IMR-90 (cell line): Measurements from ENCODE around the gene CCDC7. TPM values are rescaled to one million over a fixed set of nuclear protein-coding genes. Genes with fewer than 3 reads are reported as not detected.

ENCODE experiments used
- ATAC-seq: fragments of 200-7000 bp; cut with Tn5 transposase; 2 replicates; pipeline ENCODE4 v1.9.1; 2020; ENCODE audit warnings: low read depth, mild to moderate bottlenecking, moderate library complexity
- BruUV-seq: library from RNA; stranded (reverse); fragments of 400-500 nt; replicated peaks from 2 replicates; lab custom pipeline; 2021; lab: Mats Ljungman, UMichigan
- CTCF ChIA-PET: fragments of 300-600 bp; formaldehyde crosslinking; extraction: SDS; loops from one replicate; lab custom pipeline; 2021; ENCODE audit warnings: antibody characterized with exemption; lab: Yijun Ruan, JAX
- POLR2A ChIA-PET: fragments of 300-600 bp; sonication (Branson Sonifier 250); formaldehyde crosslinking; loops from one replicate; lab custom pipeline; 2022; ENCODE audit warnings: antibody characterized with exemption; ENCODE audit not compliant: unreplicated experiment; lab: Charles Lee
- DNase-seq: peaks from one replicate; pipeline ENCODE4 v3.0.0; 2013
- H2AFZ ChIP-seq: replicated peaks from 2 replicates; pipeline ENCODE3; 2013; ENCODE audit warnings: low read length, mild to moderate bottlenecking; ENCODE audit not compliant: poor library complexity
- H2AK5ac ChIP-seq: 2 replicates; pipeline ENCODE4 v1.6.1; 2013; ENCODE audit warnings: low read depth, low read length, inconsistent platforms
- H2AK9ac ChIP-seq: replicated peaks from 2 replicates; pipeline ENCODE3; 2013; ENCODE audit warnings: mild to moderate bottlenecking, low read depth, low read length, moderate library complexity; ENCODE audit not compliant: poor library complexity
- H2BK120ac ChIP-seq: 2 replicates; pipeline ENCODE4 v1.6.1; 2013; ENCODE audit warnings: low read depth, low read length, inconsistent platforms
- H2BK15ac ChIP-seq: 3 replicates; pipeline ENCODE4 v1.6.1; 2013; ENCODE audit warnings: low read depth, low read length, inconsistent platforms
- H2BK20ac ChIP-seq: 2 replicates; pipeline ENCODE4 v1.6.1; 2013; ENCODE audit warnings: low read depth, mild to moderate bottlenecking, inconsistent platforms, low read length, moderate library complexity
- H2BK5ac ChIP-seq: 2 replicates; pipeline ENCODE4 v1.6.1; 2013; ENCODE audit warnings: mild to moderate bottlenecking, low read depth, low read length, inconsistent platforms; ENCODE audit not compliant: poor library complexity, severe bottlenecking
- H3K14ac ChIP-seq: replicated peaks from 2 replicates; pipeline ENCODE4 v1.6.1; 2013; ENCODE audit warnings: low read depth, low read length, inconsistent platforms
- H3K18ac ChIP-seq: 2 replicates; pipeline ENCODE4 v1.6.1; 2013; ENCODE audit warnings: low read depth, low read length, control low read depth
- H3K23ac ChIP-seq: 2 replicates; pipeline ENCODE4 v1.6.1; 2013; ENCODE audit warnings: low read depth, low read length, inconsistent platforms
- H3K27ac ChIP-seq: 2 replicates; pipeline ENCODE4 v1.5.1; 2013; ENCODE audit warnings: mild to moderate bottlenecking, control low read depth, low read length; ENCODE audit not compliant: insufficient read depth
- H3K27me3 ChIP-seq: 2 replicates; pipeline ENCODE4 v1.6.1; 2013; ENCODE audit warnings: low read length; ENCODE audit not compliant: control insufficient read depth, insufficient read depth
- H3K36me3 ChIP-seq: 2 replicates; pipeline ENCODE4 v1.6.1; 2013; ENCODE audit warnings: low read length, mixed read lengths; ENCODE audit not compliant: control insufficient read depth, insufficient read depth
- H3K4ac ChIP-seq: 2 replicates; pipeline ENCODE4 v1.6.1; 2013; ENCODE audit warnings: low read depth, low read length, inconsistent platforms
- H3K4me1 ChIP-seq: 2 replicates; pipeline ENCODE4 v1.6.1; 2013; ENCODE audit warnings: low read length, mixed read lengths; ENCODE audit not compliant: control insufficient read depth, insufficient read depth
- H3K4me2 ChIP-seq: 2 replicates; pipeline ENCODE4 v1.6.1; 2013; ENCODE audit warnings: low read depth, mild to moderate bottlenecking, control low read depth, low read length, moderate library complexity
- H3K4me3 ChIP-seq: 2 replicates; pipeline ENCODE4 v1.5.1; 2013; ENCODE audit warnings: low read depth, mild to moderate bottlenecking, control low read depth, low read length, moderate library complexity; ENCODE audit not compliant: insufficient read depth
- H3K56ac ChIP-seq: 2 replicates; pipeline ENCODE4 v1.6.1; 2013; ENCODE audit warnings: low read length, inconsistent platforms; ENCODE audit not compliant: insufficient read depth; ENCODE audit errors: extremely low read depth
- H3K79me1 ChIP-seq, 2 experiments: 2 replicates each; pipeline ENCODE4 v1.6.1; 2013; ENCODE audit warnings: low read length in 2 of 2, inconsistent platforms in 1 of 2, low read depth in 1 of 2
- H3K9ac ChIP-seq: 2 replicates; pipeline ENCODE4 v1.6.1; 2013; ENCODE audit warnings: low read depth, low read length, control low read depth
- H3K9me1 ChIP-seq: 2 replicates; pipeline ENCODE4 v1.6.1; 2013; ENCODE audit warnings: low read length, inconsistent platforms; ENCODE audit not compliant: insufficient read depth
- H3K9me3 ChIP-seq: 2 replicates; pipeline ENCODE4 v1.6.1; 2013; ENCODE audit warnings: low read length; ENCODE audit not compliant: control insufficient read depth, insufficient read depth
- H4K20me1 ChIP-seq: 2 replicates; pipeline ENCODE4 v1.6.1; 2013; ENCODE audit warnings: low read length, inconsistent platforms; ENCODE audit not compliant: insufficient read depth
- H4K5ac ChIP-seq: 2 replicates; pipeline ENCODE4 v1.6.1; 2013; ENCODE audit warnings: mild to moderate bottlenecking, low read depth, low read length, control low read depth
- H4K8ac ChIP-seq, 2 experiments: 2 replicates each; pipeline ENCODE4 v1.6.1; 2013; ENCODE audit warnings: low read depth in 2 of 2, low read length in 2 of 2, control low read depth in 1 of 2, inconsistent platforms in 1 of 2
- H4K91ac ChIP-seq: 2 replicates; pipeline ENCODE4 v1.6.1; 2013; ENCODE audit warnings: low read depth, low read length, inconsistent platforms; ENCODE audit not compliant: insufficient read depth
- BHLHE40 ChIP-seq: fragments of 150-350 bp; IDR thresholded peaks from 2 replicates; pipeline ENCODE4 v1.6.1; 2016; ENCODE audit warnings: mild to moderate bottlenecking, low read depth, low read length
- CEBPB ChIP-seq: IDR thresholded peaks from 2 replicates; pipeline ENCODE4 v1.6.1; 2012; ENCODE audit warnings: low read depth, low read length, improper control_type of control experiment
- CHD1 ChIP-seq: IDR thresholded peaks from 2 replicates; pipeline ENCODE4 v1.6.1; 2012; ENCODE audit warnings: low read depth, low read length, improper control_type of control experiment
- CTCF ChIP-seq: conservative IDR thresholded peaks from 2 replicates; pipeline ENCODE4 v1.5.1; 2012; ENCODE audit warnings: mild to moderate bottlenecking, low read depth, low read length, improper control_type of control experiment
- ELK1 ChIP-seq: fragments of 150-350 bp; IDR thresholded peaks from 2 replicates; pipeline ENCODE4 v1.6.1; 2016; ENCODE audit warnings: low read depth, mild to moderate bottlenecking, low read length, moderate library complexity, borderline replicate concordance
- FOS ChIP-seq: fragments of 150-350 bp; IDR thresholded peaks from 2 replicates; pipeline ENCODE4 v1.6.1; 2016; ENCODE audit warnings: low read depth, low read length
- MAFK ChIP-seq: IDR thresholded peaks from 2 replicates; pipeline ENCODE4 v1.6.1; 2012; ENCODE audit warnings: low read depth, low read length, improper control_type of control experiment
- MAZ ChIP-seq: IDR thresholded peaks from 2 replicates; pipeline ENCODE4 v1.6.1; 2012; ENCODE audit warnings: low read depth, mild to moderate bottlenecking, low read length, improper control_type of control experiment, moderate library complexity, borderline replicate concordance
- MXI1 ChIP-seq: IDR thresholded peaks from 2 replicates; pipeline ENCODE4 v1.6.1; 2012; ENCODE audit warnings: low read depth, mild to moderate bottlenecking, low read length, moderate library complexity, borderline replicate concordance
- NFE2L2 ChIP-seq: fragments of 150-350 bp; IDR thresholded peaks from 2 replicates; pipeline ENCODE4 v1.6.1; 2016; ENCODE audit warnings: low read depth, mild to moderate bottlenecking, low read length
- POLR2A ChIP-seq: IDR thresholded peaks from 2 replicates; pipeline ENCODE4 v1.6.1; 2012; ENCODE audit warnings: mild to moderate bottlenecking, low read depth, low read length
- RAD21 ChIP-seq: IDR thresholded peaks from 2 replicates; pipeline ENCODE4 v1.6.1; 2012; ENCODE audit warnings: low read length, improper control_type of control experiment
- RCOR1 ChIP-seq: IDR thresholded peaks from 2 replicates; pipeline ENCODE4 v1.6.1; 2012; ENCODE audit warnings: mild to moderate bottlenecking, low read length, improper control_type of control experiment; ENCODE audit not compliant: insufficient replicate concordance
- RFX5 ChIP-seq: IDR thresholded peaks from 2 replicates; pipeline ENCODE4 v1.8.0; 2012; ENCODE audit warnings: low read depth, mild to moderate bottlenecking, low read length, moderate library complexity
- SMC3 ChIP-seq: fragments of 150-350 bp; IDR thresholded peaks from 2 replicates; pipeline ENCODE4 v1.6.1; 2016; ENCODE audit warnings: low read depth, mild to moderate bottlenecking, antibody characterized with exemption, low read length, moderate library complexity
- USF2 ChIP-seq: fragments of 150-350 bp; IDR thresholded peaks from 2 replicates; pipeline ENCODE4 v1.6.1; 2017; ENCODE audit warnings: mild to moderate bottlenecking, antibody characterized with exemption, low read length, low read depth
- WGBS, 2 experiments: methylation state at CpG; one replicate each; pipeline versions ENCODE4 v1.1.5 to v1.1.7; 2013; ENCODE audit warnings: missing lambda C conversion rate in 2 of 2; ENCODE audit not compliant: insufficient read length in 1 of 2; ENCODE audit errors: extremely low coverage in 2 of 2; 5-methylcytosine and 5-hydroxymethylcytosine counted together
- dilution Hi-C: fragments of 300-500 bp; cut with HindIII; formaldehyde crosslinking; loops from one replicate; pipeline ENCODE4 v1.14.3; 2018; ENCODE audit warnings: low sequenced_read_pairs; ENCODE audit not compliant: unreplicated experiment
- in situ Hi-C: fragments of 300-500 bp; cut with MboI; formaldehyde crosslinking; loops from 3 replicates; pipeline ENCODE4 v1.14.3; 2019; ENCODE audit warnings: low sequenced_read_pairs, inconsistent platforms, mixed read lengths
- intact Hi-C: fragments of 100-400 bp; cut with micrococcal nuclease; formaldehyde crosslinking; loops from 2 replicates; pipeline ENCODE4 v1.10.0; 2022
- polyA plus RNA-seq, 3 experiments: library from polyadenylated mRNA; depleted of rRNA; stranded (reverse); fragments of >200 nt; gene quantifications; 2 replicates each; pipeline ENCODE4 v1.2.3, GENCODE V29; 2012; ENCODE audit warnings: low replicate concordance in 1 of 3
- total RNA-seq: library from RNA; depleted of rRNA; stranded (reverse); fragments of >200 nt; gene quantifications from 2 replicates; pipeline ENCODE4 v1.2.3, GENCODE V29; 2012

Gene CCDC7
- total and polyA plus RNA-seq, 2 of the 4 experiments (the other 2 are of a cell fraction), result 0.74 to 4.3 TPM

GRCh38 chr10:32851301-32851700, 405.4 kb downstream of the CCDC7 start:
- Histone ChIP-seq H3K56ac (no peak overlapping the region), H4K8ac (no peak overlapping the region), H2BK120ac (no peak overlapping the region), H3K27me3 (no peaks in the 10 kb centered on the region), H3K4me3 (no peak overlapping the region), H2AK5ac (no peak overlapping the region), H3K79me1 (no peaks in the 10 kb centered on the region), H3K9me1 (no peaks in the 10 kb centered on the region), H3K14ac (no peak overlapping the region), H2AFZ (no peak overlapping the region), H2AK9ac (no peak overlapping the region), H2BK5ac (no peak overlapping the region), H2BK15ac (no peak overlapping the region), H3K9ac (no peak overlapping the region), H4K5ac (no peak overlapping the region), H3K4me1 (no peaks in the 10 kb centered on the region), H3K4ac (no peak overlapping the region), H3K36me3 (no peaks in the 10 kb centered on the region), H3K27ac (no peak overlapping the region), H4K91ac (no peak overlapping the region), H3K23ac (no peak overlapping the region), H3K4me2 (no peak overlapping the region), H2BK20ac (no peak overlapping the region), H4K20me1 (no peaks in the 10 kb centered on the region), H3K9me3 (no peaks in the 10 kb centered on the region), H3K18ac (no peak overlapping the region)
- ChIA-PET POLR2A (no interaction called here), CTCF (no interaction called here)
- no peak for DNase-seq
- dilution Hi-C loops (no loop called here), in situ Hi-C loops (no loop called here), intact Hi-C loops (loop anchor here (5.0 kb wide), 1 partner anchor 39 kb away; no protein-coding TSS in a partner anchor)
- WGBS, 2 experiments, result no CpG with 5 or more reads among the region's 1 CpG
- BruUV-seq, result no TSS peak
- no peak for ATAC-seq
- TF ChIP-seq RFX5, result no peak
- TF ChIP-seq RAD21, result no peak
- TF ChIP-seq POLR2A, result no peak
- no peak for TF ChIP-seq MXI1
- TF ChIP-seq NFE2L2, result no peak
- TF ChIP-seq FOS, result no peak
- TF ChIP-seq MAZ, result no peak
- no peak for TF ChIP-seq ELK1
- no peak for TF ChIP-seq CHD1
- no peak for TF ChIP-seq SMC3
- no peak for TF ChIP-seq CEBPB
- TF ChIP-seq MAFK, result no peak
- no peak for TF ChIP-seq USF2
- no peak for TF ChIP-seq BHLHE40
- TF ChIP-seq CTCF, result no peak
- TF ChIP-seq RCOR1, result no peak
